HG03135 (cell line): Measurements from ENCODE around the gene NAB2.
"Not testable (repeated sequence)": the region's sequence is repeated elsewhere in the genome, so short reads cannot be mapped to it uniquely, and the experiment has no call there.

Source experiments
- ATAC-seq: cut with Tn5 transposase; IDR thresholded peaks from one replicate; pipeline ENCODE4 v1.9.1; 2021; ENCODE audit warnings: mild to moderate bottlenecking, moderate library complexity; ENCODE audit not compliant: unreplicated experiment

NAB2 gene

DNA sequence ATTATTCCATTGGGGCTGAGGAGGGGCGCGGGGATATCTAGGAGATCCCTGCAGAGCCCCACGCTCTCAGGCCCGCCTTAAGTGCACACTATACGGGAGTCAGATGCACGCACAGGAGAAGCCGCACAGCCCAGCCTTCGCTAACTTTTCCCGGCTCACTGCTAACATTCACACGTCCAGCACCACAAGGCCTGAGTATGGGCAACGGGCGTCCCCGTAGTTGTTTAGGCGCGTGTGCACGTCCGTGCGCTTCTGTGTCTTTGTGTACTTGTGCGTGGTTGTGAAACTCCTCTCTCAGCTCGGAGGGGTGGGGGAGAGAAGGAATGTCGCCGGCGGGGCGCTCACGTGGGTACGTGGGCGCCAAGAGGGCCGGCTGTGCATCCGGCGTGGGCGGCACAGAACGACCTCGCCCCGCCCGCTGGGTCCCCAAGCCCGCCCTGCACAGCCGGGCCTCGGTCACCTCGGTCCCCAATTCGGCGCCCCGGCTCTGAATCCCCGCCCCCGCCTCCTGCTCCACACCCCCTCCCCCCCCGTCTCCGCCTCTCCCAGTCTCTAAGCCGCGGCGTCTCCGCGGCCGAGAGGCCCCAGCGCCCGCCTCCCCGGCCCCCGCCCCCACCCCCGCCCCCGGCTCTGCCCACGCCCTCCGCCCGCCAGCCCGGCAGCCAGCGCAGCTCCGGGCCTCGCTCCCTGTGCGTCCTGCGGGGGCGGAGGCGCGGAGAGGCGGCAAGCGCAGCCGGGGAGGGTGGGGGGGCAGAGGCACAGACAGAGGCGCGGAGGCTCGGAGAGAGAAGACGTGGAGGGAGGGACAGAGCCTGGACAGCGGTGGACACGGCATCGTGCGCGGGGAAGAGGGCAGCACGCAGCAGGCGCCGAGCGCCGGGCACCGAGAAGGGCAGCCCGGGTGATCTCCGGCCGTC is at the start of gene NAB2:
Gene NAB2, plus strand, starts transcription at position 761 of the 917 bp plus-strand sequence. CDS start 158 bp downstream, outside the sequence.
- ATAC-seq, result peak; percentile 44

DNA sequence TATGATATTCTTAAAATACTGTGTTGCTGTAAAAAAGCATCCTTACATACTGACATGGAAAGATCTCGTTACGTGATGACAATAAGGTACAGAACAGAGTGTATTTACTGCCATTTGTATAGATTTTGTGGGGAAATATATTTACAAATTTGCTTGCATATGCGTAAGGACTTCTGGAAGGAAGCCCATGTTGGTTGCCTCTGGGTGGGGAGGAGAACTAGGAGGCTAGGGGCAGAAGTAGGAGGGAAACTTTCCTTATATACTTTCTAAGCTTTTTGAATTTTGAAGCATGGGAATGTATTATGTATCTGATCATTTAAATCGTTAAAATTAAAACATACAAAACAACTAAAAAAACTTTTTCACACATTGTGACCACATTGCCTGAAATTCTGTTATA is 48.7 kb upstream of the NAB2 start:
- ATAC-seq, result no peak

GRCh38 chr12:57040750-57041149 is 48.2 kb upstream of the NAB2 start:
- no peak for ATAC-seq

GRCh38 chr12:57042695-57043094 is 46.2 kb upstream of the NAB2 start:
- ATAC-seq, result no peak

GRCh38 chr12:57044468-57044867 is 44.4 kb upstream of the NAB2 start:
- no peak for ATAC-seq

DNA sequence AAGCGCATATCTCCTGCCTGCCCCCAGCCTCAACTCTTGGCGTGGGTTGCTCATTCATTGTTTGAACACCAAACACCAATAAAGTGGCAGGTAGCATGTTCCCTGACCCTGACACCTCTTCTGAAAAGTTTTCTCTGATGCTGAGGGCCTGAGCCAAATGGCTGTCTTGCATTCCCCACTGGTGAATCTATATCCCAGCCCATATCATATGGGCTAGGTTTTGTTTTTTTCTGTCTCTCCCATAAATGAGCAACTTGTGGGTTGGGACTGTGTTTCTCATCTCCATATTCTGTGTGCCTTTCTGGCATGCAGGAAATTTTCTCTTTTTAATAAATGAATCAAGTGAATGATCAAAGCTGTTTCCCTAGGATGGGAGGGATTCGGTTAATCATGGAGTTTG is 44.0 kb upstream of the NAB2 start:
- no peak for ATAC-seq

- ATAC-seq, result no peak
These were observed 42.7 kb upstream of the NAB2 start for GRCh38 chr12:57046086-57046791.

GRCh38 chr12:57046947-57047890 is 41.7 kb upstream of the NAB2 start:
- no peak for ATAC-seq

DNA sequence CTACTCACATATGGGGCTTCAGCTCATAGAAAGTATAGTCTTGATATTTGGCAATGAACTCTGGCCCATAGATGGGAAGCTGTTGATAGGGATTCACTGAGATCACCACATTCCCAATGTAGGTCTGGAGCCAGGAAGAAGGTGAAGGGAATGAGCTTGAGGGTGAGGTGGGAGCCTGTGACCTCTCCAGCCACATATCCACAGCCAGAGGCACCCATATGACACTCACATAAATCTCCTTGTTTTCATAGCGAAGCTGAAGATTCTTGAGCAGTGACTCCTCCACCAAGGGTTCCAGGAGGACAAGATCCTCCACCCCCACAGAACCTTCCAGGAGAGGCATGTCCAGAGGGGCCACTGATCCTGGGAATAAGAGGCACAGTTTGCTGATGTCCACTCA is 40.9 kb upstream of the NAB2 start:
- ATAC-seq, result no peak

DNA sequence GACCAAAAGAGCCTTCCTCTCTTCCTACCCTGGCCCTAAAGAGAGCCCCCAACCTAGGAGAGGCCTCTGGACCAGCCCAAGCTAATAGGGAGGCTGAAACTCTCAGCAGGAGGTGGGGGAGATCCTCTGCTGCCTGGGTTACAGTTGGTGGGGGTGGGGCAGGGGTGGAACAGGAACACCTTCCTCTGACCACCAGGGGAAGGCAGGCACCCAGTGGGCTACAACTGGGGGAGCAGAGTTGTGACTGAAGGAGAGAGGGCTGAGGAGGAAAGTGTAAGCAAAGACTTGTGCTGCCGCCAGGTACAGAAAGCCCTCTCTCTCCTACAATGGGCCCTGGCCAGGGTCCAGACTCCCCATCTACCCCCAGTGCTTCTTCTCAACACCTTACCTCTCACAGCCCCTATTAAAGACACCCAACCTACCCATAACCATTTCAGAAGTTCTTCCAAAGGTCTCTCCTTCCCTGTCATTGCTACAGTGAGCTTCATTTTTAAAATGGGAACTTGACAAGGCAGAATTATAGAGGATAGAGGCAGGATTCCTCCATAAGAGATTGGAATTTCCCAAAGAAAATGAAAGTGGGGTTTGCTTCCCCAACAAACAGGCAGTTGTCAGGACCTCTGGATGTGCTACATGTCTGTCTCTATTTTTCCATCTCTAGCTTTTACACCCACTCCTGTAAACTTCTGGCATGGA is 40.3 kb upstream of the NAB2 start:
- ATAC-seq, result no peak

DNA sequence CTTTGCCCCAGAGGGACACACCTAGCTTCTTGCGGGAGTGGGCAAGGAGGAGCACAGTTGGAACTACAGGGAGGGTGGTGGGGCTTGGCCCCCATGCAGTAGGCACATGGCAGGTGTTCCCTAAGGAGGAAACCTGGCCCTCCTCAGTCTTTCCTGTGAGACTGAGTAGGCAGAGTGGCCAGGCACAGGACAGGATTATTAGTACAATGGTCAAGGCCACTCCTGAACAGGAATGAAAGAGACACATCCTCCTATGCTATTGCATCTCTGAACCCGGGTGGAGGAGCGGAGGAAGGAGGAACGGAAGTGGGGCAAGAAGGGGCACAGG is 39.8 kb upstream of the NAB2 start:
- no peak for ATAC-seq

GRCh38 chr12:57049890-57050289 is 39.0 kb upstream of the NAB2 start, which contains the start of gene MYO1A:
MYO1A (minus strand) TSS chr12:57050129; CDS start chr12:57048323, 1,806 bp downstream.
- ATAC-seq, result no peak

GRCh38 chr12:57051011-57051410 is 37.9 kb upstream of the NAB2 start:
- ATAC-seq, result no peak

DNA sequence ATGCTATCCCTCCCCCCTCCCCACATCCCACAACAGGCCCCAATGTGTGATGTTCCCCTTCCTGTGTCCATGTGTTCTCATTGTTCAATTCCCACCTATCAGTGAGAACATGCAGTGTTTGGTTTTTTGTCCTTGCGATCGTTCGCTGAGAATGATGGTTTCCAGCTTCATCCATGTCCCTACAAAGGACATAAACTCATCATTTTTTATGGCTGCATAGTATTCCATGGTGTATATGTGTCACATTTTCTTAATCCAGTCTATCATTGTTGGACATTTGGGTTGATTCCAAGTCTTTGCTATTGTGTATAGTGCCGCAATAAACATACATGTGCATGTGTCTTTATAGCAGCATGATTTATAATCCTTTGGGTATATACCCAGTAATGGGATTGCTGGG is 35.8 kb upstream of the NAB2 start:
- ATAC-seq, result not testable (repeated sequence)

- ATAC-seq, result not testable (repeated sequence)
These were observed 35.0 kb upstream of the NAB2 start for GRCh38 chr12:57053901-57054300.

DNA sequence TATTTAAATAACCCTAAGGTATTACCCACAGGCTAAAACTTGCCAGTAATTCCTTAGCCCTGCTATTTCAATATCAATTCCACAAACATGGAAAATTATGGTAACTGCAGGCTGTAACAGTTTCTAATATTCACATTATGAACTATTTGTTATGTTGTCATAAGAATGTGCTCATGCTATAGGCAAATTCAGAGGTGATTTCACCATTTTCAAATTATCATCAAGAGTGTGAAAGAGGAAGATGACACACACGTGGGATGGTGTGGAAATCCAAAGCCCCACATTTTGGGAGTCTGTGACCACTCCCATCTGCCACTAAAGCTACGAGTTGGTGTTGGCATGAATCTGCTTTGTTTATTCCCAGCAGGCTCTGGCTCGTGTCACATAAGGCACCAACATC is 33.1 kb upstream of the NAB2 start:
- no peak for ATAC-seq

- ATAC-seq, result no peak
These were observed 31.7 kb upstream of the NAB2 start for GRCh38 chr12:57057067-57057751.

- ATAC-seq, result no peak
These were observed 30.5 kb upstream of the NAB2 start for GRCh38 chr12:57058454-57058853.

DNA sequence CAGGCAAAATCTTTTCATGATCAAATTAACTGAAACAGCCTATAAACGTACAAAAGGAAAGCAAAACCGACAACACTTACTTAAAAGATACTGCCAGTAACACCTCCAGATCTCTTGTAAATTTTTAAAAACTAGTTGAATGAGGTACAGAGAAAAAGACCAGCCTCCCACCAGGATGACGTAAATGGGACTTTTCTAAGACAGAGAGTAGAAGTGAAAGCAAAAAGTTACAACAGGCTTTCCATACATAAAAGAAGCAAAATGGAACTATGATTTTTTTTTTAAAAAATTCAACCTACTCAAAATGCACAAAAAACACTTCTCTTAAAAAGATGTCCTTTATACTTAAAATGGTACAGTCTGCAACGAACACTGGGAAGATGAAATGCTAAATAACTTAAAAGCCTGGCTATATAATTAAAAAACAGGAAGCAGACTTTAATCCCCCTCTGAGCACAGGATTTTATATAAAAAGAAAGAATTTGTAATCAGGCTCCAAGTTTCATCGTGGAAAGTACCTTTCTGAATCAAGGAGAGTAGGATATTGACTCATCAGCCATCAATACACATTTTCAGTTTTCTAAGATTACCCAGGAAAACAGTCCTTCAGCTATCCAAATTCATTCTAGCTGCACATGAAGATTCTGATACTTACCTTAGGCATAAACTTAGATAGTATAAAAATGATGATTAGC is 24.8 kb upstream of the NAB2 start:
- ATAC-seq, result peak; percentile 62
